Islet of Langerhans (tissue), 1 donor: ENCODE results near the gene METTL26.
"Not testable (repeated sequence)": the region's sequence is repeated elsewhere in the genome, so short reads cannot be mapped to it uniquely, and the experiment has no call there.

Experiments
- FAIRE-seq: peaks from one replicate; lab custom pipeline; 2011; peaks lifted over from hg19 to GRCh38; lab: Jason Lieb, UNC

METTL26 gene

DNA sequence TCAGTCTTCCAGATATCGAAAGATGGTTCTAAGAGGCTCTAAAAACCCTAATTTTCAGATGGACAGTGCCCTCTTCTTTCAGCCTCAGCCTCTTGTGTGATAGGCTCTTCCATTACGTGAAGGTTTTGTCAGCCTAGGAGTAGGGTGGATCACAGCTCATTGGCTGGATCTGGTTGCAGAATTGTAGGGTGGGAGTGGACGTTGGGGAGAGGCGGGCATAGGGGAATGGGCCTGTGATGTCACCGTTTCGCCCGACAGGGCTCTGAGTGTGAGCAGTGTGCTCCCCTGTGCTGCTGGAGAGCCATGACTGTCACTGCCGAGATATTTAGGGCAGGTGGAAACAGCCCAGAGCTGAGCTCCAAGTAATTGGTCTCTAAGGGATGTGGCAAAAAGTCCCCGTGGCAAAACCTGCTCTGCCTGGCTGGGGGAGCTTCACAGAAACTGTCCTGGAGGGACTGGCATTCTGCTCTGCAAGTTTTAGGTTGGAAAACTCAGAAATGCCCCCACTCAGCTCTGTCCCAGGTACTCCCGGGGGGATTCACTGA, 11.5 kb downstream of the METTL26 start:
- FAIRE-seq: no peak

DNA sequence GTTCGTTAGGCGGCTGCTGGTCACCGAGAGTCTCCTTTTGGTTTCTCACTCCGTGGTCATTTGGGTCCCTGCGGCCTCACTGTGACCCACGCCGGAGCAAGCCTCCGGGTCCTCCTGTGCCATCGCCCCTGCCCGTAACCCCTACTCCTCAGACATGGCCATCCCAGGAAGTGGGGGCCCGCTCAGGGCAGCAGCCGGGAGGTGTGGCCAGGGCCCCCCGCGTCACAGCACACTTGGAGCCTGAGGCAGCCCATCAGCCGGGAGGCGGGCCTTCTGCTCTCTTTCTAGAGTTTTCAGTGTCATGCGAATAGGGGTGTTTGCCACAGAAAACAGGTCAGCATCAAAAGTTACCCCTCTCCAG, 13.2 kb downstream of the METTL26 start:
- no peak for FAIRE-seq

DNA sequence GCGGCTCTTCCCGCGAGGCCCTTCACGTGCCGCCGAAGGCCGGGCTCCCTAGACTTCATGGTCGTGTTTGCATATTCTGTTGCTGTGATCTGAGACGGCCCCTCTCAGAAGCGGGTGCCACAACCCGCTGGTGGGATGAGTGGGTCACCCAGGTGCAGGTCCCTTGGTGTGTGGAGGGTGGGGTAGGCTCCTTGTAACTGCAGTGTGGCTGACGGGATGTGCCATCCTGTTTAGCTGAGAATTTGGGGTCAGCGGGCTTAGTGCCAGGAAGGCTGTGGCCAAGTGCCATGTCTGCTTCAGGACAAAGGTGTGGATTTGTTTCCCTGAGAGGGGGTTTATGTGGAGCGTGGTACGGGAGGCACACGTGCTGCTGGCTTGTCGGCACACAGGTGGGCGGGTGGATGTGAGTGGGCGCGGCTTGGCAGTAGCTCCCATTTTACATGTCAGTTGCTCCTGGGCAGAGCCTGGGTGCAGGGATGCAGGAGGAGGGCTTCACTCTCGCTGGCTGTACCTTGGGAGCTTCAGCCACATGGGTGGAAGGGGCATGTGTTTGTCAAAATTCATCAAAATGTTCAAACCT, 14.5 kb downstream of the METTL26 start:
- FAIRE-seq: no peak

DNA sequence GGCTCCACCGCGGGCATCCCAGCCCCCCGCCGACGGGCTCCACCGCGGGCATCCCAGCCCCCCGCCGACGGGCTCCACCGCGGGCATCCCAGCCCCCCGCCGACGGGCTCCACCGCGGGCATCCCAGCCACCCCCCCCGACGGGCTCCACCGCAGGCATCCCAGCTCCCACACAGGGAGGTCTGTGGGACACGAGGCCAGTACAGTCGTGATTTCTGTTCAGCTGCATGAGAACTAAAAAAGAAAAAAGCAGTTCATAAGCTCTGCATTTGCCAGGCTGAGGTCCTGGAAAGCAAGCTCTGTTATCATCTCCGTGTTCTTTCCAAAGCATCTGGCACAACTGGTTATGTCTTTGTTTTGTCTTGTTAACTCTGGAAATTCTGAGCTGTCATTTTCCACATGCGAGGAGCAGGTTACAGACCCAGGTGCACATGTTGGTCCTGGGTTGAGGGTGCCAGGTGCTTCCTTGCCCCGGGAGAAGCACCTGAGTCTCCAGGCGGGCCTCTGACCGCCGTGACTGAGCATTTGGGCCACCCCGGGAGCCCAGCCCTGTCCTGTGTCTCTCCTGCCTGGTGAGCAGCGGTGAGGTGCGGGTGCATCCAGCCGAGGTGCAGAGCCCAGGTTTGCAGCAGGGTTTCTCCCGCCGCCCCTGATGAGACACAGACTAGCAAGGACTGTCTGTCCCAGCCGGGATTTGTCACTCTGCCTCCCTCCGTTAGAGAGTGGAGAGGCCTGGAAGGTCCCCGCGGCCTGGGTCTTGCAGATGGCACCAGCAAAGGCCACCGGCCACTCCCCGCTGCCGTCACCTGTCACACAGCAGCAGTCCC, 15.2 kb downstream of the METTL26 start:
- FAIRE-seq: no peak

- no peak for FAIRE-seq
Measured at GRCh38 chr16:619476-620100, 16.5 kb downstream of the METTL26 start.

GRCh38 chr16:617855-618254, 18.2 kb downstream of the METTL26 start:
- FAIRE-seq: no peak

GRCh38 chr16:616733-617586, 19.1 kb downstream of the METTL26 start:
- no peak for FAIRE-seq

- no peak for FAIRE-seq
Measured at GRCh38 chr16:615122-615521, 21.0 kb downstream of the METTL26 start.

GRCh38 chr16:610513-611381, 25.4 kb downstream of the METTL26 start:
- no peak for FAIRE-seq

DNA sequence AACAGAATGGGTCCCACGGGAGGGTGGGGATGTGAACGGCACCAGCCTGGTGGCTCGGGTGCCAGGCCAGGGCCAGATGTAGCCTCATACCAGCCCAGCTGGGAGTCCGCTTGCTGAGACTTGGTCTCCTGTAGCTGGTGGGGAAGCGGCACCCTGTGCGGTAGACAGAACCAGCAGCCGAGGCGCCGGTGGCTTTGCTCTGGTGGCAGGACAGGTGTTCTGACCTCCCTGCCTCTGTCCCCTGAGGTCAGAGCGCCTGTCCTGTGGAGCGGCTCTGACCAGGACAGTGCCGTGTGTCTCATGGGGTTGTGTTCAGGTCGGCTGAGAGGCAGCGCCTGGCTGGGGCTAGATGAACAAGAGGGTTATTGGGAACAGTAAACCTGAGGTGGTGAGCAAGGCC, 26.1 kb downstream of the METTL26 start:
- FAIRE-seq: no peak

DNA sequence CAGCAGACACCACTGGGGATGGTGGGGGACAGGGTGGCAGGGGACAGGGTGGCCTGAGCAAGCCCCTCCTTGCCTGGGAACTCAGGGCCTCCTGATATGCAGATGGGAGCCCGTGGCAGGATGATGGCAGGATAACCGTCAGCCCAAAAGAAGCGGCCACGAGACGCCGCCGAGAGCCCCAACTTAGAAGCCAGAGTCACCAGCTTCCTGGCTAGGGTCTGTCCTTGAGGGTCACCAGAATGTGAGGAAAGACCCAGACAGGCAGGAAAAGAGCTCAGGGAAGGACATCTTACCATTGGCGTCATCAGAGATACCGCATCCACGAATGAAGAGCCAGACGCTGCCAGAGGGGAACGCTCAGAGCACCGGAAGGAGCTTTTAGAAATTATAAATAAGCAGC, 26.8 kb downstream of the METTL26 start:
- no peak for FAIRE-seq

DNA sequence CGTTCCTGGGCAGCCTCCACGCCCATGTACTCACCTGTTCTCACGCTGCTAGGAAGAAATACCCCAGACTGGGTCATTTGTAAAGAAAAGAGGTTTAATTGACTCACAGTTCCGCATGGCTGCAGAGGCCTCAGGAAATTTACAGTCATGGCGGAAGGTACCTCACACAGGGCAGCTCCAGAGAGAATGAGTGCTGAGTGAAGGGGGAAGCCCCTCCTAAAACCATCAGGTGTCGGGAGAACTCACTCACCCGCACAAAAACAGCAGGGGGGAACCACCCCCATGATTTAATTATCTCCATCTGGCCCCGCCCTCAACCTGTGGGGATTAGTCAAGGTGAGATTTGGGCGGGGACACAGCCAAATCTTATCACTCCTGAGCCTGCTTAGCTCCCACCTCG, 28.1 kb downstream of the METTL26 start:
- FAIRE-seq: no peak

- no peak for FAIRE-seq
Measured at GRCh38 chr16:606656-607307, 29.3 kb downstream of the METTL26 start.

DNA sequence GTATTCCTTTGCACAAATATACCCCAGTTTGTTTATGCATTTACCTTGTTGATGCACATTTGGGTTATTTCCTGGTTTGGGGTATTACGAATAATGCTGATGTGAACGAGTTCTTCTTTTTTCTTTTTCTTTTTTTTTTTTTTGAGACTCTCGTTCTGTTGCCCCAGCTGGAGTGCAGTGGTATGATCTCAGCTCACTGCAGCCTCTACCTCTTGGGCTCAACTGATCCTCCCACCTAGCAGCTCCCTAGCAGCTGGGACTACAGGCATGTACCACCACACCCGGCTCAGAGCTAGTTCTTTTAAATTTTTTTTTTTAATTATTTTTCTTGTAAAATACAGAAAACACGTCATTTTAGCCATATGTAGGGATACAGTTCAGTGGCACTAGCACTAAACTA, 32.2 kb downstream of the METTL26 start:
- no peak for FAIRE-seq

DNA sequence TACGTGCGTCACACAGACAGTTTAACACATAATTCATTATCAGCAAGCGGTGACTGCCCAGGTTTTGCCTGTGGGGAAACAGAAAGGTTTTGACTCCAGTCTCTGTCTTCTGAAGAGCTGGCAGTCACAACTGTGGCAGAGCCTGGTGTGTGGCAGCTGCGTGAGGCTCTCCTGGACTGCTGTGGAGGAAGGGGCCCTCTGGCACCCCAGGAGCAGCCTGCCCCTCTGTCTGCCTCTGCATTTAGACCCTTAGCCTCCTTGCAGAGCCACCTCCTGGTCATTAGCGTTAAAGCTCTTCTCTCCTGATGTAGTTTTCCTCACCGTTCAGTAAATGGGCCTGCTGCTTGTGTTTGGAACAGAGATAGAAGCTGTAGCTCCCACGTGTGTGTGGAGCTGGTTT, 35.3 kb downstream of the METTL26 start:
- no peak for FAIRE-seq

GRCh38 chr16:598823-599739, 37.0 kb downstream of the METTL26 start:
- no peak for FAIRE-seq

DNA sequence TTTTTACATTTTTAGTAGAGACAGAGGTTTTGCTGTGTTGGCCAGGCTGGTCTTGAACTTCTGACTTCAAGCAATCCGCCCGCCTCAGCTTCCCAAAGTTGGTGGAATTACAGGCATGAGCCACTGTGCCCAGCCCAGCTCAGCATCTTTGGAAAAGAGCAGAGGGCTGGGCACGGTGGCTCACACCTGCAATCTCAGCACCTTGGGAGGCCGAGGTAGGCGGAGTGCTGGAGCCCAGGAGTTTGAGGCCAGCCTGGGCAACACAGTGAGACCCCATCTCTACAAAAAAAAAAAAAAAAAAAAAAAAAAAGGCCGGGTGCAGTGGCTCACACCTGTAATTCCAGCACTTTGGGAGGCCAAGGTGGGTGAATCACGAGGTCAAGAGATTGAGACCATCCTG, 38.5 kb downstream of the METTL26 start:
- not testable (repeated sequence) for FAIRE-seq

GRCh38 chr16:596736-597060, 39.4 kb downstream of the METTL26 start:
- no peak for FAIRE-seq

- FAIRE-seq: no peak
Measured at GRCh38 chr16:595942-596735, 40.0 kb downstream of the METTL26 start.
